ENCODE data around the gene TIRAP. TPM values are rescaled to one million over a fixed set of nuclear protein-coding genes. Genes with fewer than 3 reads are reported as not detected.
A peak's percentile ranks its signal among the peaks of the same experiment; 100 is the strongest.

The TIRAP gene
- polyA plus RNA-seq, 1 of the 3 experiments (the other 2 are of a cell fraction) = 5.5 TPM

DNA sequence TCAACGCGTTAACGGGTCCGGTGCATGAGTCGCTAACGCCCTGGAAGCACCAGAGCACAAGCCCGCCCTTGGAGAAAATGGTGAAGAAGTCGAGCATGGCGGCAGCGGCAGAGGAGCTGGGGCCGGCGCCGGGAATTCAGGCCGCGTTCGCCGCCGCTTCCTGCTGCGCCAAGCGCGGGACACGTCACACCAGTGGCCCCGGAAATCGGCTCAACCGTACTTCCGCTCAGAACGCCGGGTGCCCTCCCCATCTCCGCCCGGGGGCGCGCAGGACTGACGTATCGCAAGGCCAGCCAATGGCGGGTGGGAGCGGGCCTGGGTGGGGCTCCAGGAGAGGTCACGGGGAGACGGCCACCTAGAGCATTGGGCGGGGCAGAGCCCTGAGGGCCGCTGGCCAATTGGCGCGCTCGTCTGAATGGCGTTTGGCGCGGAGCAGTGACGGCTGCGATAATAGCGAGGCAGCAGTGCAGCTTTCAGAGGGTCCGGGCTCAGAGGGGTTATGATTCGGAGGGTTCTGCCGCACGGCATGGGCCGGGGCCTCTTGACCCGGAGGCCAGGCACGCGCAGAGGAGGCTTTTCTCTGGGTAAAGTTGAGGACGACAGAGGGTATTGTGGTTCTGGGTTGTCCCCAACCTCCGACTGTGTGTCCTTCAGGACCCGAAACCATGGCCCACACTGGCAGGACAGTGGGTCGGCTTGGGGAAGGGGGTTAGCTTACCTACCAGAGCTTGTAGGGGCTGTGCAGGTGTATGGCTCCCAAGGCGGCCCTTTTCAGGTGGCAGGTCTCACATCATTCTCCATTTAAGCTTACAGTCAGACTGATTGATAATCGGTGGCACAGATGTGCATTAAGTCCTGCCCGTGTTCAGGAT, 13.9 kb upstream of the TIRAP start, which contains the start of the genes FOXRED1 and SRPRA:
FOXRED1 (plus strand) TSS at position 447 of the 872 bp plus-strand sequence; CDS start at position 500, 53 bp downstream.
SRPRA (minus strand) TSS at position 188 of the 872 bp plus-strand sequence; CDS start at position 97, 91 bp downstream.
- H3K27ac ChIP-seq (ENCODE audit: low read depth in 2 of 2, low read length in 1 of 2) = peak within 1 kb of the TSS; percentile 87 to 95
- peaks cover 9 to 12% of the 10 kb centered on the region in 2 experiments for H3K4me1 ChIP-seq (ENCODE audit: control insufficient read depth in 1 of 2, insufficient read depth in 2 of 2, low read depth in 1 of 2, low read length in 1 of 2)
- TF ChIP-seq, protein P1, sequence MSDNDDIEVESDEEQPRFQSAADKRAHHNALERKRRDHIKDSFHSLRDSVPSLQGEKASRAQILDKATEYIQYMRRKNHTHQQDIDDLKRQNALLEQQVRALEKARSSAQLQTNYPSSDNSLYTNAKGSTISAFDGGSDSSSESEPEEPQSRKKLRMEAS (IDR thresholded peaks at IDR 0.05; ENCODE audit: low read depth) = peak; percentile 82
- TF ChIP-seq YY1 (IDR thresholded peaks at IDR 0.05; ENCODE audit: low read depth) (peak; percentile 81), ELF1 (IDR thresholded peaks at IDR 0.05) (peak; percentile 93), FOXJ3 (CRISPR knock-in tag; IDR thresholded peaks at IDR 0.05) (no peak), CHD2 (IDR thresholded peaks at IDR 0.05; ENCODE audit: low read length, partially characterized antibody) (peak; percentile 64), TCF12 (IDR thresholded peaks at IDR 0.05) (peak; percentile 12; the same call in 1 of the 2 replicates), RXRA (IDR thresholded peaks at IDR 0.05; ENCODE audit: borderline replicate concordance, low read depth) (no peak), POLR2AphosphoS5 (IDR thresholded peaks at IDR 0.05; ENCODE audit: low read depth, low read length) (peak; percentile 87), MXI1 (IDR thresholded peaks at IDR 0.05; ENCODE audit: low read depth, low read length) (peak; percentile 84; the same call in 1 of the 2 replicates), RCOR1 (IDR thresholded peaks at IDR 0.05; ENCODE audit: low read length) (no peak), TAF1 (IDR thresholded peaks at IDR 0.05; ENCODE audit: borderline replicate concordance, low read depth, low read length) (peak; percentile 47; the same call in 1 of the 2 replicates), NFIC (IDR thresholded peaks at IDR 0.05; ENCODE audit: borderline replicate concordance) (no peak), RAD21 (IDR thresholded peaks at IDR 0.05; ENCODE audit: low read length) (no peak), GABPA (IDR thresholded peaks at IDR 0.05; ENCODE audit: low read depth) (peak; percentile 94), SMC3 (IDR thresholded peaks at IDR 0.05; ENCODE audit: low read depth, low read length) (peak; percentile 1; the same call in 1 of the 2 replicates)
- TF ChIP-seq, protein P2, sequence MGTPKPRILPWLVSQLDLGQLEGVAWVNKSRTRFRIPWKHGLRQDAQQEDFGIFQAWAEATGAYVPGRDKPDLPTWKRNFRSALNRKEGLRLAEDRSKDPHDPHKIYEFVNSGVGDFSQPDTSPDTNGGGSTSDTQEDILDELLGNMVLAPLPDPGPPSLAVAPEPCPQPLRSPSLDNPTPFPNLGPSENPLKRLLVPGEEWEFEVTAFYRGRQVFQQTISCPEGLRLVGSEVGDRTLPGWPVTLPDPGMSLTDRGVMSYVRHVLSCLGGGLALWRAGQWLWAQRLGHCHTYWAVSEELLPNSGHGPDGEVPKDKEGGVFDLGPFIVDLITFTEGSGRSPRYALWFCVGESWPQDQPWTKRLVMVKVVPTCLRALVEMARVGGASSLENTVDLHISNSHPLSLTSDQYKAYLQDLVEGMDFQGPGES (IDR thresholded peaks at IDR 0.05; ENCODE audit: low read depth, low read length) = peak; percentile 47
- TF ChIP-seq, protein P3, sequence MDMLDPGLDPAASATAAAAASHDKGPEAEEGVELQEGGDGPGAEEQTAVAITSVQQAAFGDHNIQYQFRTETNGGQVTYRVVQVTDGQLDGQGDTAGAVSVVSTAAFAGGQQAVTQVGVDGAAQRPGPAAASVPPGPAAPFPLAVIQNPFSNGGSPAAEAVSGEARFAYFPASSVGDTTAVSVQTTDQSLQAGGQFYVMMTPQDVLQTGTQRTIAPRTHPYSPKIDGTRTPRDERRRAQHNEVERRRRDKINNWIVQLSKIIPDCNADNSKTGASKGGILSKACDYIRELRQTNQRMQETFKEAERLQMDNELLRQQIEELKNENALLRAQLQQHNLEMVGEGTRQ (IDR thresholded peaks at IDR 0.05; ENCODE audit: borderline replicate concordance, low read depth, low read length) = peak; percentile 66; the same call in 1 of the 2 replicates
- TF ChIP-seq, protein P4, sequence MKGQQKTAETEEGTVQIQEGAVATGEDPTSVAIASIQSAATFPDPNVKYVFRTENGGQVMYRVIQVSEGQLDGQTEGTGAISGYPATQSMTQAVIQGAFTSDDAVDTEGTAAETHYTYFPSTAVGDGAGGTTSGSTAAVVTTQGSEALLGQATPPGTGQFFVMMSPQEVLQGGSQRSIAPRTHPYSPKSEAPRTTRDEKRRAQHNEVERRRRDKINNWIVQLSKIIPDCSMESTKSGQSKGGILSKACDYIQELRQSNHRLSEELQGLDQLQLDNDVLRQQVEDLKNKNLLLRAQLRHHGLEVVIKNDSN (IDR thresholded peaks at IDR 0.05; ENCODE audit: borderline replicate concordance, low read depth) = peak; percentile 89
- TF ChIP-seq, protein P5, sequence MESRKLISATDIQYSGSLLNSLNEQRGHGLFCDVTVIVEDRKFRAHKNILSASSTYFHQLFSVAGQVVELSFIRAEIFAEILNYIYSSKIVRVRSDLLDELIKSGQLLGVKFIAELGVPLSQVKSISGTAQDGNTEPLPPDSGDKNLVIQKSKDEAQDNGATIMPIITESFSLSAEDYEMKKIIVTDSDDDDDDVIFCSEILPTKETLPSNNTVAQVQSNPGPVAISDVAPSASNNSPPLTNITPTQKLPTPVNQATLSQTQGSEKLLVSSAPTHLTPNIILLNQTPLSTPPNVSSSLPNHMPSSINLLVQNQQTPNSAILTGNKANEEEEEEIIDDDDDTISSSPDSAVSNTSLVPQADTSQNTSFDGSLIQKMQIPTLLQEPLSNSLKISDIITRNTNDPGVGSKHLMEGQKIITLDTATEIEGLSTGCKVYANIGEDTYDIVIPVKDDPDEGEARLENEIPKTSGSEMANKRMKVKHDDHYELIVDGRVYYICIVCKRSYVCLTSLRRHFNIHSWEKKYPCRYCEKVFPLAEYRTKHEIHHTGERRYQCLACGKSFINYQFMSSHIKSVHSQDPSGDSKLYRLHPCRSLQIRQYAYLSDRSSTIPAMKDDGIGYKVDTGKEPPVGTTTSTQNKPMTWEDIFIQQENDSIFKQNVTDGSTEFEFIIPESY (IDR thresholded peaks at IDR 0.05; ENCODE audit: borderline replicate concordance, low read depth) = no peak
- H3F3A ChIP-seq (replicated peaks; ENCODE audit: insufficient read depth) = no peaks in the 10 kb centered on the region
- peak within 1 kb of the TSS; percentile 77 for H2AFZ ChIP-seq (ENCODE audit: low read depth)
- CTCF ChIA-PET = no interaction called here
- H3K4me3 ChIP-seq (ENCODE audit: low read depth in 2 of 2, low read length in 1 of 2) = peak within 1 kb of the TSS; percentile 72 to 94
- H3K27me3 ChIP-seq (ENCODE audit: insufficient read depth) = no peaks in the 10 kb centered on the region
- POLR2A ChIA-PET = interaction anchor here (1.3 to 2.7 kb wide), 3 partner anchors 13 to 35 kb away, joined by 4 to 12 read pairs (median 6); partner anchors contain the start of genes DCPS and TIRAP
- no peaks in the 10 kb centered on the region for H4K20me1 ChIP-seq (ENCODE audit: insufficient read depth)
- H3K79me2 ChIP-seq (ENCODE audit: insufficient read depth) = peaks cover 46% of the 10 kb centered on the region
- H3K36me3 ChIP-seq (replicated peaks in 1 of 2; ENCODE audit: control insufficient read depth in 1 of 2, insufficient read depth in 2 of 2, low read length in 1 of 2) = peaks cover 40 to 52% of the 10 kb centered on the region in 2 experiments
- peak within 1 kb of the TSS; percentile 99 for H3K4me2 ChIP-seq
- 3% methylated on average over 10 of the region's 64 CpGs for WGBS (ENCODE audit: low lambda C conversion rate)
- no peaks in the 10 kb centered on the region for H3K9me3 ChIP-seq
- H3K9me2 ChIP-seq = no peaks in the 10 kb centered on the region
- DNase-seq = peak; percentile 100
- peak within 1 kb of the TSS; percentile 89 for H3K9ac ChIP-seq
